ENCODE data around the gene FOS. TPM values are rescaled to one million over a fixed set of nuclear protein-coding genes. Genes with fewer than 3 reads are reported as not detected.
A peak's percentile ranks its signal among the peaks of the same experiment; 100 is the strongest.
"Not testable (repeated sequence)": the region's sequence is repeated elsewhere in the genome, so short reads cannot be mapped to it uniquely, and the experiment has no call there.

FOS gene
- total RNA-seq, 1 experiment from 2014 or later = 23.9 TPM

- Mint-ChIP-seq H3K4me1 (peaks cover 16% of the 10 kb centered on the region), H3K27ac (no peak overlapping the region), H3K36me3 (no peaks in the 10 kb centered on the region), H3K9me3 (no peaks in the 10 kb centered on the region), H3K27me3 (ENCODE audit: low read depth) (no peaks in the 10 kb centered on the region), H3K4me3 (no peak overlapping the region)
- ChIA-PET CTCF (interaction anchor here (0.7 to 4.4 kb wide), 26 partner anchors 15 to 447 kb away, joined by 3 to 92 read pairs (median 4); partner anchors contain the start of gene JDP2), POLR2A (no interaction called here)
- ATAC-seq (peak; percentile 74), DNase-seq (ENCODE audit: low spot score) (peak; percentile 94)
- TF ChIP-seq HMGXB4 (CRISPR knock-in tag; IDR thresholded peaks at IDR 0.05) (peak; percentile 46; the same call in 1 of the 2 replicates), OVOL2 (CRISPR knock-in tag; IDR thresholded peaks at IDR 0.05; ENCODE audit: borderline replicate concordance) (no peak), EMX1 (CRISPR knock-in tag; IDR thresholded peaks at IDR 0.05) (0 out of 2 replicates have a peak, but pooled peaks have one; percentile 43), CTCF (IDR thresholded peaks at IDR 0.05) (peak; percentile 66)
Measured at GRCh38 chr14:75307700-75308379, 29.2 kb downstream of the FOS start.

- POLR2A ChIA-PET = interaction anchor here (0.5 to 0.7 kb wide), 4 partner anchors 91 to 139 kb away, joined by 3 to 9 read pairs (median 4); no protein-coding TSS in a partner anchor
- not testable (repeated sequence) for H3K36me3 Mint-ChIP-seq; H3K27me3 Mint-ChIP-seq (ENCODE audit: low read depth); H3K9me3 Mint-ChIP-seq; ATAC-seq; H3K27ac Mint-ChIP-seq; DNase-seq (ENCODE audit: low spot score); H3K4me3 Mint-ChIP-seq
- CTCF ChIA-PET = interaction anchor here (1.1 to 4.4 kb wide), 9 partner anchors 19 to 252 kb away, joined by 3 to 92 read pairs (median 9); no protein-coding TSS in a partner anchor
- peaks cover 12% of the 10 kb centered on the region for H3K4me1 Mint-ChIP-seq
Measured at GRCh38 chr14:75308991-75309390, 30.4 kb downstream of the FOS start.

GRCh38 chr14:75309561-75309960, 30.9 kb downstream of the FOS start:
- H3K27me3 Mint-ChIP-seq (ENCODE audit: low read depth); H3K9me3 Mint-ChIP-seq: not testable (repeated sequence)

GRCh38 chr14:75310295-75311111, 31.9 kb downstream of the FOS start:
- Mint-ChIP-seq H3K4me1 (peaks cover 12% of the 10 kb centered on the region), H3K27me3 (ENCODE audit: low read depth) (no peaks in the 10 kb centered on the region), H3K27ac (peak overlapping the region; percentile 91), H3K4me3 (no peak overlapping the region), H3K9me3 (no peaks in the 10 kb centered on the region), H3K36me3 (no peaks in the 10 kb centered on the region)
- ChIA-PET POLR2A (interaction anchor here (0.8 to 1.0 kb wide), 2 partner anchors 143 to 170 kb away, joined by 3 read pairs; no protein-coding TSS in a partner anchor), CTCF (interaction anchor here (0.7 to 4.4 kb wide), 12 partner anchors 14 to 267 kb away, joined by 3 to 92 read pairs (median 4); no protein-coding TSS in a partner anchor)
- DNase-seq (ENCODE audit: low spot score) (peak; percentile 78), ATAC-seq (peak; percentile 83)
- TF ChIP-seq FOXK1 (CRISPR knock-in tag; IDR thresholded peaks at IDR 0.05) (peak; percentile 62; the same call in 1 of the 2 replicates), GRHL2 (CRISPR knock-in tag; IDR thresholded peaks at IDR 0.05; ENCODE audit: insufficient replicate concordance, severe bottlenecking) (no peak), SP1 (CRISPR knock-in tag; conservative IDR thresholded peaks at IDR 0.05) (peak; percentile 23; the same call in 1 of the 2 replicates), GTF2I (CRISPR knock-in tag; conservative IDR thresholded peaks at IDR 0.05) (0 out of 2 replicates have a peak, but pooled peaks have one; percentile 20), ZBTB21 (CRISPR knock-in tag; IDR thresholded peaks at IDR 0.05; ENCODE audit: borderline replicate concordance) (0 out of 2 replicates have a peak, but pooled peaks have one; percentile 44)

More at GRCh38 chr14:75309561-75309960, 30.9 kb downstream of the FOS start:
- ATAC-seq; H3K27ac Mint-ChIP-seq; H3K36me3 Mint-ChIP-seq; DNase-seq (ENCODE audit: low spot score); H3K4me3 Mint-ChIP-seq: not testable (repeated sequence)
- ChIA-PET CTCF (interaction anchor here (1.1 to 4.4 kb wide), 8 partner anchors 13 to 251 kb away, joined by 3 to 92 read pairs (median 10); no protein-coding TSS in a partner anchor), POLR2A (interaction anchor here (0.5 to 0.7 kb wide), 3 partner anchors 91 to 139 kb away, joined by 4 to 9 read pairs (median 5); no protein-coding TSS in a partner anchor)
- H3K4me1 Mint-ChIP-seq = peaks cover 12% of the 10 kb centered on the region

All from WTC11 (cell line).